H9 (cell line): Measurements from ENCODE around the gene PTPMT1. TPM values are rescaled to one million over a fixed set of nuclear protein-coding genes. Genes with fewer than 3 reads are reported as not detected.

Experiments used
- DNase-seq: peaks from one replicate; pipeline ENCODE4 v3.0.0-alpha.2; 2017
- H2AFZ ChIP-seq: one replicate; pipeline ENCODE4 v1.6.1; 2013; ENCODE audit warnings: mild to moderate bottlenecking, low read length, control low read depth, moderate library complexity
- H2AK5ac ChIP-seq: 2 replicates; pipeline ENCODE4 v1.6.1; 2013; ENCODE audit warnings: low read length, control low read depth, mixed read lengths; ENCODE audit not compliant: insufficient read length
- H2BK120ac ChIP-seq: one replicate; pipeline ENCODE4 v1.6.1; 2013; ENCODE audit warnings: low read depth, mild to moderate bottlenecking, low read length, control low read depth, inconsistent platforms; ENCODE audit not compliant: poor library complexity, severe bottlenecking
- H2BK12ac ChIP-seq: 2 replicates; pipeline ENCODE4 v1.6.1; 2013; ENCODE audit warnings: low read length, control low read depth, mixed read lengths, low read depth; ENCODE audit not compliant: insufficient read length
- H2BK15ac ChIP-seq: 2 replicates; pipeline ENCODE4 v1.6.1; 2013; ENCODE audit warnings: low read depth, low read length, control low read depth
- H2BK20ac ChIP-seq: one replicate; pipeline ENCODE4 v1.6.1; 2013; ENCODE audit warnings: low read depth, mild to moderate bottlenecking, low read length, control low read depth, inconsistent platforms; ENCODE audit not compliant: poor library complexity, severe bottlenecking
- H2BK5ac ChIP-seq: 2 replicates; pipeline ENCODE4 v1.6.1; 2013; ENCODE audit warnings: low read length, control low read depth, mixed read lengths; ENCODE audit not compliant: insufficient read length
- H3K14ac ChIP-seq: 2 replicates; pipeline ENCODE4 v1.6.1; 2013; ENCODE audit warnings: low read length, control low read depth; ENCODE audit not compliant: insufficient read depth
- H3K18ac ChIP-seq: 2 replicates; pipeline ENCODE4 v1.6.1; 2013; ENCODE audit warnings: low read depth, mild to moderate bottlenecking, mixed read lengths, low read length, control low read depth; ENCODE audit not compliant: insufficient read length
- H3K23ac ChIP-seq: 2 replicates; pipeline ENCODE4 v1.6.1; 2013; ENCODE audit warnings: low read length, control low read depth, mixed read lengths, low read depth; ENCODE audit not compliant: insufficient read length
- H3K23me2 ChIP-seq: 2 replicates; pipeline ENCODE4 v1.6.1; 2013; ENCODE audit warnings: low read depth, mild to moderate bottlenecking, mixed read lengths, low read length, control low read depth; ENCODE audit not compliant: insufficient read length, poor library complexity, severe bottlenecking
- H3K27ac ChIP-seq: 2 replicates; pipeline ENCODE4 v1.5.1; 2013; ENCODE audit warnings: low read length, control low read depth, mixed read lengths, low read depth; ENCODE audit not compliant: insufficient read length
- H3K27me3 ChIP-seq: 2 replicates; pipeline ENCODE4 v1.6.1; 2013; ENCODE audit warnings: low read length, control low read depth, inconsistent platforms; ENCODE audit not compliant: insufficient read depth
- H3K4ac ChIP-seq: 2 replicates; pipeline ENCODE4 v1.6.1; 2013; ENCODE audit warnings: low read depth, mild to moderate bottlenecking, control low read depth, inconsistent platforms, low read length, moderate library complexity
- H3K4me1 ChIP-seq: 2 replicates; pipeline ENCODE4 v1.6.1; 2013; ENCODE audit warnings: low read length, control low read depth, inconsistent platforms; ENCODE audit not compliant: insufficient read depth
- H3K4me2 ChIP-seq: 2 replicates; pipeline ENCODE4 v1.6.1; 2013; ENCODE audit warnings: low read length, control low read depth, mixed read lengths; ENCODE audit not compliant: insufficient read length, insufficient read depth
- H3K56ac ChIP-seq: 2 replicates; pipeline ENCODE4 v1.6.1; 2013; ENCODE audit warnings: low read depth, mild to moderate bottlenecking, mixed read lengths, low read length, control low read depth; ENCODE audit not compliant: insufficient read length
- H3K79me1 ChIP-seq: 2 replicates; pipeline ENCODE4 v1.6.1; 2013; ENCODE audit warnings: low read depth, mild to moderate bottlenecking, moderate library complexity, low read length, control low read depth, inconsistent platforms; ENCODE audit not compliant: insufficient read depth, poor library complexity, severe bottlenecking
- H3K79me2 ChIP-seq: 2 replicates; pipeline ENCODE4 v1.6.1; 2013; ENCODE audit warnings: low read length, control low read depth, inconsistent platforms; ENCODE audit not compliant: insufficient read depth
- H3K9ac ChIP-seq: 2 replicates; pipeline ENCODE4 v1.6.1; 2013; ENCODE audit warnings: low read length, control low read depth, mixed read lengths; ENCODE audit not compliant: insufficient read length; ENCODE audit errors: extremely low read depth
- H3K9me3 ChIP-seq: one replicate; pipeline ENCODE4 v1.6.1; 2013; ENCODE audit warnings: low read depth, low read length, inconsistent platforms; ENCODE audit not compliant: control insufficient read depth
- H3T11ph ChIP-seq: one replicate; pipeline ENCODE4 v1.6.1; 2013; ENCODE audit warnings: mild to moderate bottlenecking, low read length, control low read depth, inconsistent platforms
- H4K20me1 ChIP-seq: one replicate; pipeline ENCODE4 v1.6.1; 2013; ENCODE audit not compliant: control insufficient read depth, insufficient read length, insufficient read depth
- H4K5ac ChIP-seq: 2 replicates; pipeline ENCODE4 v1.6.1; 2013; ENCODE audit warnings: low read depth, mild to moderate bottlenecking, mixed read lengths, low read length, control low read depth; ENCODE audit not compliant: insufficient read length
- H4K8ac ChIP-seq: replicated peaks from 2 replicates; pipeline ENCODE4 v1.6.1; 2013; ENCODE audit warnings: low read length, control low read depth, mixed read lengths, low read depth; ENCODE audit not compliant: insufficient read length
- H4K91ac ChIP-seq: 2 replicates; pipeline ENCODE4 v1.6.1; 2013; ENCODE audit warnings: low read depth, mild to moderate bottlenecking, moderate library complexity, mixed read lengths, low read length, control low read depth; ENCODE audit not compliant: insufficient read length
- H3K27ac Mint-ChIP-seq, 3 experiments: 2 replicates in 2 of 3; 3 replicates in 1 of 3; pipeline ENCODE4 v1.8.0; 2020 to 2021; ENCODE audit warnings: mixed read lengths in 3 of 3, mild to moderate bottlenecking in 1 of 3, moderate library complexity in 1 of 3
- H3K27me3 Mint-ChIP-seq: 2 replicates; pipeline ENCODE4 v1.8.0; 2021; ENCODE audit warnings: low read depth, mild to moderate bottlenecking, moderate library complexity, mixed read lengths
- H3K36me3 Mint-ChIP-seq, 3 experiments: 2 replicates in 2 of 3; 3 replicates in 1 of 3; pipeline ENCODE4 v1.8.0; 2020 to 2021; ENCODE audit warnings: low read depth in 3 of 3, mixed read lengths in 3 of 3; ENCODE audit not compliant: insufficient read depth in 1 of 3
- H3K4me1 Mint-ChIP-seq, 2 experiments: 2 replicates each; pipeline ENCODE4 v1.8.0; 2020; ENCODE audit warnings: mixed read lengths in 2 of 2
- H3K4me3 Mint-ChIP-seq, 2 experiments: 2 replicates in 1 of 2; 3 replicates in 1 of 2; pipeline ENCODE4 v1.8.0; 2020 to 2021; ENCODE audit warnings: mild to moderate bottlenecking in 2 of 2, mixed read lengths in 2 of 2, moderate library complexity in 1 of 2
- H3K9me3 Mint-ChIP-seq, 2 experiments: 2 replicates in 1 of 2; 3 replicates in 1 of 2; pipeline ENCODE4 v1.8.0; 2020; ENCODE audit warnings: mild to moderate bottlenecking in 2 of 2, mixed read lengths in 2 of 2, moderate library complexity in 1 of 2
- WGBS: extraction: QIAGEN DNeasy Blood & Tissue Kit; methylation state at CpG from one replicate; pipeline ENCODE4 v1.1.7; 2013; ENCODE audit warnings: missing lambda C conversion rate, low lambda C conversion rate, mixed read lengths; ENCODE audit not compliant: insufficient read length; ENCODE audit errors: extremely low coverage; 5-methylcytosine and 5-hydroxymethylcytosine counted together
- total RNA-seq: library from RNA; stranded (reverse); gene quantifications from 2 replicates; pipeline ENCODE4 v1.2.1, GENCODE V29; 2021
- TF ChIP-seq, protein P1 (sequence below): fragments of 200-600 bp; sonication (generic); conservative IDR thresholded peaks from 3 replicates; pipeline ENCODE4 v1.8.0; 2021; ENCODE audit warnings: antibody characterized with exemption, mild to moderate bottlenecking

PTPMT1 gene
- total RNA-seq, 1 experiment from 2014 or later, result 72.9 TPM

GRCh38 chr11:47516155-47516554, 49.2 kb upstream of the PTPMT1 start:
- Histone ChIP-seq H3K79me2 (peaks cover 43% of the 10 kb centered on the region; the same call in 1 of the 2 replicates), H3K4me1 (peaks cover 11% of the 10 kb centered on the region), H2BK120ac (no peak overlapping the region), H4K8ac (no peak overlapping the region), H2BK5ac (no peak overlapping the region), H3K56ac (no peak overlapping the region), H2AFZ (no peak overlapping the region), H2BK20ac (no peak overlapping the region), H2AK5ac (no peak overlapping the region), H3K27me3 (no peaks in the 10 kb centered on the region), H4K5ac (no peak overlapping the region), H4K91ac (no peak overlapping the region), H3K23me2 (no peaks in the 10 kb centered on the region), H2BK12ac (no peak overlapping the region), H3K4me2 (no peak overlapping the region), H4K20me1 (no peaks in the 10 kb centered on the region), H3K23ac (no peak overlapping the region), H3T11ph (no peak overlapping the region), H3K14ac (no peak overlapping the region), H3K79me1 (peaks cover 15% of the 10 kb centered on the region), H3K9me3 (no peaks in the 10 kb centered on the region), H3K9ac (no peak overlapping the region), H3K4ac (no peak overlapping the region), H2BK15ac (no peak overlapping the region), H3K18ac (no peak overlapping the region), H3K27ac (no peak overlapping the region)
- Mint-ChIP-seq H3K27me3 (no peaks in the 10 kb centered on the region), H3K9me3 (no peaks in the 10 kb centered on the region), H3K4me3 (no peak overlapping the region), H3K4me1 (peaks cover 35 to 38% of the 10 kb centered on the region in 2 experiments), H3K27ac (peak overlapping the region in 1 of 3 experiments; percentile 76; a peak in 2 of 7 replicates), H3K36me3 (peaks cover 0 to 4% (median 2%) of the 10 kb centered on the region in 3 experiments; a peak in 2 of 7 replicates)
- DNase-seq, result no peak
- WGBS, result no CpG with 5 or more reads among the region's 3 CpGs
- TF ChIP-seq, protein P1, sequence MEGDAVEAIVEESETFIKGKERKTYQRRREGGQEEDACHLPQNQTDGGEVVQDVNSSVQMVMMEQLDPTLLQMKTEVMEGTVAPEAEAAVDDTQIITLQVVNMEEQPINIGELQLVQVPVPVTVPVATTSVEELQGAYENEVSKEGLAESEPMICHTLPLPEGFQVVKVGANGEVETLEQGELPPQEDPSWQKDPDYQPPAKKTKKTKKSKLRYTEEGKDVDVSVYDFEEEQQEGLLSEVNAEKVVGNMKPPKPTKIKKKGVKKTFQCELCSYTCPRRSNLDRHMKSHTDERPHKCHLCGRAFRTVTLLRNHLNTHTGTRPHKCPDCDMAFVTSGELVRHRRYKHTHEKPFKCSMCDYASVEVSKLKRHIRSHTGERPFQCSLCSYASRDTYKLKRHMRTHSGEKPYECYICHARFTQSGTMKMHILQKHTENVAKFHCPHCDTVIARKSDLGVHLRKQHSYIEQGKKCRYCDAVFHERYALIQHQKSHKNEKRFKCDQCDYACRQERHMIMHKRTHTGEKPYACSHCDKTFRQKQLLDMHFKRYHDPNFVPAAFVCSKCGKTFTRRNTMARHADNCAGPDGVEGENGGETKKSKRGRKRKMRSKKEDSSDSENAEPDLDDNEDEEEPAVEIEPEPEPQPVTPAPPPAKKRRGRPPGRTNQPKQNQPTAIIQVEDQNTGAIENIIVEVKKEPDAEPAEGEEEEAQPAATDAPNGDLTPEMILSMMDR, result no peak
